CD4-positive, alpha-beta T cell (primary cell): Measurements from ENCODE around the gene EBF4. TPM values are rescaled to one million over a fixed set of nuclear protein-coding genes. Genes with fewer than 3 reads are reported as not detected.

Experiments used
- ATAC-seq: fragments of 200-7000 bp; cut with Tn5 transposase; one replicate; pipeline ENCODE4 v1.10.0; 2022; ENCODE audit warnings: mild to moderate bottlenecking; ENCODE audit not compliant: poor library complexity
- CTCF ChIA-PET: fragments of 350-600 bp; sonication (Branson Sonifier 250); formaldehyde crosslinking; loops from one replicate; lab custom pipeline; 2021; ENCODE audit warnings: antibody characterized with exemption, inconsistent platforms; lab: Charles Lee
- POLR2A ChIA-PET: fragments of 350-600 bp; sonication (Branson Sonifier 250); formaldehyde crosslinking; loops from one replicate; lab custom pipeline; 2021; ENCODE audit warnings: antibody characterized with exemption, inconsistent platforms; lab: Charles Lee
- DNase-seq, 14 experiments: peaks; one replicate each; pipeline ENCODE4 v3.0.0-alpha.2; 2013 to 2020; ENCODE audit warnings: mixed read lengths in 2 of 14
- H3K27ac ChIP-seq, 2 donors: one replicate each; pipeline versions ENCODE4 v1.5.1 to v1.7.0; 2013; ENCODE audit warnings: low read length in 2 of 2, low read depth in 1 of 2, mild to moderate bottlenecking in 1 of 2
- H3K27me3 ChIP-seq, 2 experiments: 1 replicate in 1 of 2; 2 replicates in 1 of 2; pipeline versions ENCODE4 v1.6.1 to v1.7.0; 2013; ENCODE audit warnings: low read length in 2 of 2, control low read depth in 1 of 2, mild to moderate bottlenecking in 1 of 2, moderate library complexity in 1 of 2; ENCODE audit not compliant: insufficient read depth in 2 of 2, control insufficient read depth in 1 of 2
- H3K36me3 ChIP-seq: one replicate; pipeline ENCODE4 v1.6.1; 2013; ENCODE audit warnings: low read length, control low read depth; ENCODE audit not compliant: insufficient read depth
- H3K4me1 ChIP-seq: one replicate; pipeline ENCODE4 v1.6.1; 2013; ENCODE audit warnings: low read length, control low read depth; ENCODE audit not compliant: insufficient read depth
- H3K4me3 ChIP-seq: one replicate; pipeline ENCODE4 v1.5.1; 2013; ENCODE audit warnings: mild to moderate bottlenecking, low read length, moderate library complexity
- H3K9me3 ChIP-seq, 2 experiments: 1 replicate in 1 of 2; 2 replicates in 1 of 2; pipeline versions ENCODE4 v1.6.1 to v1.7.0; 2013; ENCODE audit warnings: low read length in 2 of 2, mild to moderate bottlenecking in 2 of 2, control low read depth in 1 of 2, moderate library complexity in 1 of 2; ENCODE audit not compliant: control insufficient read depth in 1 of 2, insufficient read depth in 1 of 2
- H3K27ac Mint-ChIP-seq: one replicate; pipeline ENCODE4 v1.8.0; 2020; ENCODE audit warnings: mixed read lengths
- H3K27me3 Mint-ChIP-seq: one replicate; pipeline ENCODE4 v1.8.0; 2021; ENCODE audit warnings: mixed read lengths
- H3K36me3 Mint-ChIP-seq: one replicate; pipeline ENCODE4 v1.8.0; 2021; ENCODE audit warnings: low read depth, mixed read lengths
- H3K4me1 Mint-ChIP-seq: one replicate; pipeline ENCODE4 v1.8.0; 2021; ENCODE audit warnings: low read depth, mixed read lengths
- H3K4me3 Mint-ChIP-seq: one replicate; pipeline ENCODE4 v1.8.0; 2020; ENCODE audit warnings: mild to moderate bottlenecking, mixed read lengths
- H3K9me3 Mint-ChIP-seq: one replicate; pipeline ENCODE4 v1.8.0; 2020; ENCODE audit warnings: mixed read lengths
- CTCF ChIP-seq: fragments of 200-600 bp; IDR thresholded peaks from one replicate; pipeline ENCODE4 v1.8.0; 2022; ENCODE audit warnings: antibody characterized with exemption, mild to moderate bottlenecking
- intact Hi-C, 2 experiments: fragments of 100-400 bp; cut with DNase I in 1 of 2; cut with micrococcal nuclease in 1 of 2; formaldehyde crosslinking; loops; one replicate each; pipeline versions ENCODE4 v1.15.1 to v1.9.0; 2023 to 2025; cut with DNase I, micrococcal nuclease
- polyA plus RNA-seq, 2 donors: library from polyadenylated mRNA; unstranded; fragments of 120-200 nt; gene quantifications; one replicate each; pipeline ENCODE4 v1.2.1, GENCODE V29; 2013
- total RNA-seq, 174 experiments: library from RNA in 2 of 174; stranded (reverse) in 2 of 174; gene quantifications; one replicate each; pipeline ENCODE4 v1.2.3 and lab custom pipeline; 2021 to 2026

EBF4 gene, protein sequence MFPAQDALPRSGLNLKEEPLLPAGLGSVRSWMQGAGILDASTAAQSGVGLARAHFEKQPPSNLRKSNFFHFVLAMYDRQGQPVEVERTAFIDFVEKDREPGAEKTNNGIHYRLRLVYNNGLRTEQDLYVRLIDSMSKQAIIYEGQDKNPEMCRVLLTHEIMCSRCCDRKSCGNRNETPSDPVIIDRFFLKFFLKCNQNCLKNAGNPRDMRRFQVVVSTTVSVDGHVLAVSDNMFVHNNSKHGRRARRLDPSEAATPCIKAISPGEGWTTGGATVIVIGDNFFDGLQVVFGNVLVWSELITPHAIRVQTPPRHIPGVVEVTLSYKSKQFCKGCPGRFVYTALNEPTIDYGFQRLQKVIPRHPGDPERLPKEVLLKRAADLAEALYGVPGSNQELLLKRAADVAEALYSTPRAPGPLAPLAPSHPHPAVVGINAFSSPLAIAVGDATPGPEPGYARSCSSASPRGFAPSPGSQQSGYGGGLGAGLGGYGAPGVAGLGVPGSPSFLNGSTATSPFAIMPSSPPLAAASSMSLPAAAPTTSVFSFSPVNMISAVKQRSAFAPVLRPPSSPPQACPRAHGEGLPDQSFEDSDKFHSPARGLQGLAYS
- 1 to 10 TPM; 4.2 to 5.1 TPM for total RNA-seq
- 2.4 TPM for polyA plus RNA-seq (2013, experiment 1 of 2)
- polyA plus RNA-seq (2013, experiment 2 of 2), result 0.71 TPM
- 0.13 to 8.9 (median 2.3) reads per million in 172 experiments for total RNA-seq (lab: John Stamatoyannopoulos, UW)

GRCh38 chr20:2692036-2692885 lies at the start of gene EBF4:
TSS of gene EBF4 (plus strand) at chr20:2692780. CDS start at chr20:2693646, 866 bp downstream.
- no peak within 1 kb of the TSS for H3K27ac ChIP-seq
- POLR2A ChIA-PET, result interaction anchor here (0.8 to 3.6 kb wide), 7 partner anchors 28 to 180 kb away, joined by 3 to 29 read pairs (median 6); partner anchors contain the start of gene IDH3B
- peaks cover 59% of the 10 kb centered on the region for H3K27me3 Mint-ChIP-seq
- H3K4me3 Mint-ChIP-seq, result peak within 1 kb of the TSS; percentile 92
- peak within 1 kb of the TSS; percentile 48 for H3K27ac Mint-ChIP-seq
- H3K4me3 ChIP-seq, result peak within 1 kb of the TSS; percentile 38
- intact Hi-C loops, result no loop called here
- CTCF ChIA-PET, result interaction anchor here (1.3 to 1.8 kb wide), 2 partner anchors 37 to 160 kb away, joined by 3 to 6 read pairs; no protein-coding TSS in a partner anchor
- H3K9me3 ChIP-seq, result peaks cover 0 to 11% of the 10 kb centered on the region in 2 experiments
- DNase-seq (peak in 6 of 14 experiments; percentile 6 to 62 (median 44)), ATAC-seq (peak; percentile 7)
- peaks cover 4% of the 10 kb centered on the region for H3K36me3 Mint-ChIP-seq
- no peak for TF ChIP-seq CTCF
- H3K9me3 Mint-ChIP-seq, result no peaks in the 10 kb centered on the region
- peaks cover 31% of the 10 kb centered on the region for H3K4me1 ChIP-seq
- no peaks in the 10 kb centered on the region for H3K36me3 ChIP-seq
- H3K4me1 Mint-ChIP-seq, result peaks cover 30% of the 10 kb centered on the region
- peaks cover 26 to 33% of the 10 kb centered on the region in 2 experiments for H3K27me3 ChIP-seq

GRCh38 chr20:2643708-2644107 lies 48.9 kb upstream of the EBF4 start:
- no peak overlapping the region for H3K4me3 Mint-ChIP-seq
- ATAC-seq (no peak), DNase-seq (no peak)
- H3K9me3 ChIP-seq, result no peaks in the 10 kb centered on the region
- intact Hi-C loops, result no loop called here
- H3K36me3 ChIP-seq, result no peaks in the 10 kb centered on the region
- no peak overlapping the region for H3K27ac Mint-ChIP-seq
- CTCF ChIA-PET, result interaction anchor here (1.6 kb wide), 1 partner anchor 122 kb away, joined by 4 read pairs; no protein-coding TSS in a partner anchor
- TF ChIP-seq CTCF, result no peak
- no peak overlapping the region for H3K4me3 ChIP-seq
- H3K27me3 ChIP-seq, result no peaks in the 10 kb centered on the region
- no peaks in the 10 kb centered on the region for H3K9me3 Mint-ChIP-seq
- H3K4me1 ChIP-seq, result no peaks in the 10 kb centered on the region
- no peak overlapping the region for H3K27ac ChIP-seq
- no peaks in the 10 kb centered on the region for H3K27me3 Mint-ChIP-seq
- H3K4me1 Mint-ChIP-seq, result peaks cover 16% of the 10 kb centered on the region
- H3K36me3 Mint-ChIP-seq, result no peaks in the 10 kb centered on the region
- POLR2A ChIA-PET, result interaction anchor here (1.4 kb wide), 1 partner anchor 8 kb away, joined by 6 read pairs; the partner anchor contains the start of gene NOP56
